GM18868 (cell line): ENCODE measurements around the gene CPXM2.

Source experiments
- ATAC-seq: cut with Tn5 transposase; IDR thresholded peaks from one replicate; pipeline ENCODE4 v1.9.1; 2021; ENCODE audit warnings: mild to moderate bottlenecking, moderate library complexity; ENCODE audit not compliant: unreplicated experiment

CPXM2 gene

GRCh38 chr10:123906296-123906695 lies 14.7 kb upstream of the CPXM2 start:
- ATAC-seq, result no peak

- no peak for ATAC-seq
Observed at GRCh38 chr10:123904834-123905409, 13.3 kb upstream of the CPXM2 start.

DNA sequence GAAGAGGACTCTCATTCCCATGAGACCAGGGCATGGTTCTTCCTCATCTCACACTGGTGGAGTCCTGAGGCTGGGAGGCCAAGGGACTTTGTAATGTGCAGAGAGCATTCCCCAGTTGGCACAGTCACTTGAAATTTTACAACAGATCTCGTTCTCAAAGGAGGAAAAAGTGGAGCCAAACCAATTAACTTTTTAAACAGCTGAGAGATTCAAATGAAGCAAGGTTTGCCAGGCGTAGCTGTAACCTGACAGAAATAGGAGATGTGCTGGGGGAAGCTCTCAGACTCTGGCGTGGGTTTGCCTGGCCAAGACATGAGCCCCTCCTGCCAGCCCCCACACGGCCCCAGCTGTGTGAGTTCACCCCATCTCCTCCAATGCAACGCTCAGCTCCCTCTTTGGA lies 12.0 kb upstream of the CPXM2 start:
- ATAC-seq, result no peak

DNA sequence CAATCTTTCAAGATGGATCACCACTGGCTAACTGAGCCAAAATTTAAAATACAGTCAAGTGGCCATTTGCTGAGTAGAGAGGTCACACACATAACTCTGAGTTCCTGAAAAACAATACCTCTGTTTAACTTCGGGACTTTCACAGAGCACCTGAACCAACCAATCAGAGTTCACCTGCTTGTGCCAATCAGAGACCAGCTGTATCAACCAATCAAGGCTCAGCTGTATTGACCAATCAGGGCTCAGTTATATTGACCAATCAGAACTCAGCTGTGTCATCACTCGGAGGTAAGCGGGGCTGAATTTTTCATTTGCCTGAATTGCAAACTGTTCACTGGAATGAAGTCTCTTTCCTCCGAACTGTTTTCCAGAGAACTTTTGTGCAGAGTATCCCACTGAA lies 10.0 kb upstream of the CPXM2 start:
- no peak for ATAC-seq

- ATAC-seq, result no peak
Observed at GRCh38 chr10:123897146-123897545, 5.5 kb upstream of the CPXM2 start.

DNA sequence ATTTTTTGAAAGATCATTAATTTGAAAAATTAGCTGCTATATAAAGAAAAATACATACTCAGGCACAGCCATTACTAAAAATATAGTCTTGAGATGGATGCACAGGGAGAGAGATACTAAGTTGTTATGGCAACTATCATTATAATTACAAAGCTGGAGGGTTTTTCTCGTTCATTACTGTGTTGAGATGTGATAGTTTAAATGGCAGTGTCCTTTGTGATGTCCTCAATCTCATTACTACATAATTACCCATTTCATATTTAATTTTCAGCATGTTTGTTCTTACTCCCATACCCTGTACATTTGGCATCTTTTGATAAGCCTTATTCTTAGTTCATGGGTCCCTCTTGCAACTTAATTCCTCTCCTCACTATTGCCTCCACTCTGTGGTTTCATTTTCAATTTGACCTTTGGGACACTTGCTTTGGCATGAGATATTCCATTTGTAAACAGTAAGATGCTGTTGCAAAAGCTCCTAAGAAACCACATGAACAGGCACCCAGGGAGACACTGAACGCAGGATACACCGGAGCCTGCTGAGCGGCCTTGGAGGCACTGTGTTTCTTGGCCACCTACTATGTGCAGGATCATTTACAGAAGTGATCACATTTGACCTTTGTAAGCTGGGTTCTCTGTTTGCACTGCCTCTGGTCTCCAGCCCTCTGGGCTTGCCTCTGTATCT lies 4.8 kb upstream of the CPXM2 start:
- ATAC-seq, result no peak

DNA sequence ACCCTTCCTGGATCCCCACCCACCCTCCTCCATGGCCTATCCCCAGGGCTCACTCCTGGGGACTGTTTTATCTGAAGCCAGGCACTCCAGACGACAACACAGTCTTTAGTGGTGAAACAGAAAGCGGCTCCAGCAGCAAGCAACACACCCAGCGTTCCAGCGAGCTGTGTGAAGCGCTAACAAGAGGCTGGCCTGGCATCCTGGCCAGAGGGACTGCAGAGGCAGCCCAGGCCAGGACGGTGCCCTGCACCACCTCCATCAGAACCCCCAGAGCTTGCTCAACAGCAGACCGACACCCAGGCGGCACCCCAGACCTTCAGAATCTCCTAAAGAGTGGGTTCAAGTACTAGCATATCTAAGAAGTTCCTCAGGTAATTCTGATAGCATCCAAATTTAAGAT lies 2.0 kb upstream of the CPXM2 start:
- ATAC-seq, result no peak

- no peak for ATAC-seq
Observed at GRCh38 chr10:123890756-123891143, 857 bp downstream of the CPXM2 start.

DNA sequence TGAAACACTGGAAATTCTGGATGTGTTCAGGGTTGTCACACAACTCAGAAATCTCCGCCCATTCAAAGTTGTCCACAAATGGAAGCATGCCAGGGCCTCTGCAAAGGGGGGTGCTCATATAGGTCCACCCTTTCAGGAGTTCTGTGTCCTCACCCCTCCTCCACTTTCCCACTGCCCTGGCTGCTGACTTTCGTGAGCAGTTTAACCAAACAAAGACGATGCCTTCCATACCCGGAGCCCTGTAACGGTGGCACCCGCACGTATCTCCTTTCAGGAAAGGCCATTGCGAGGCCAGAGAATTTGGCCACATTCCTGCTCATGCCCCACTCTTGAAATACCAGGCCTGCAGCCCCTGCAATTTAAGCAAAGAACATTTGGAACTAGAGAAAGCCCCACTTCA lies 1.4 kb downstream of the CPXM2 start:
- no peak for ATAC-seq

- no peak for ATAC-seq
Observed at GRCh38 chr10:123889821-123890220, 1.8 kb downstream of the CPXM2 start.

GRCh38 chr10:123888751-123889150 lies 2.9 kb downstream of the CPXM2 start:
- no peak for ATAC-seq

- ATAC-seq, result no peak
Observed at GRCh38 chr10:123888256-123888655, 3.4 kb downstream of the CPXM2 start.

- ATAC-seq, result no peak
Observed at GRCh38 chr10:123886292-123886691, 5.3 kb downstream of the CPXM2 start.

DNA sequence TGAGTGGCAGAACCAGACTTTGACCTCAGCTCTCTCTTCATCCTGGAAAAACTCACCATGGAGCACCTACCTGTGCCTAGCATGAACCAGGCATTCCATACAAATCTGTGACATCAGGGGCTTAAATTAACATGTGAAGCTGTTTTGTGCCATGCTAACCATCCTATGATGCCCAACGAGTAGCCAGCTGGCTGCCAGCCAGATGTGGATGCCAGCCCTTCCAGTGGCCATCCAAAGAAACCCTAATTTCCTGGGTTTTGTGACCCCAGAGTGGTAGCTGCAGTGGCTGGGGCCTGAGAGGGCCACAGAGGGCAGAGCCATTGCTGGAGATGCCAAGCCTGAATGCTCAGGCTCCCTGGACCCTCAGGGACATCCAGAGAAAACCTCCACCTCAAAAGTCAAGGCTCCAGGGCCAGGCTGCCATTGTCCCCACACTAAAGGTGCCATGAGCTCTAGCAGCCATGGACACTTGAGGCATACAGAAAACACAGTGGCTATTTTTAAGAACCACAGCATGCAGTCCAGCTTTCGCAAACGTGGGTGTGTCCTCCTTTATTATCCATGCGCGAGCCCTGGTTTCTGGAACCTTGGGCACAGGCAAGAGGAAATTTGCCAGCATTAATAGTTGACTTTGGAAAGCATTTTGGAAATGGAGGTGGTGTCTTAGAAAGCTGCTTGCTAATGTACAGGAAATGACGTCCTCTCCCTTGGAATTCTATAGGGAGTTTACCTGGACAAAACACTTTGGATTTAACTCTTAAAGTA lies 6.0 kb downstream of the CPXM2 start:
- ATAC-seq, result no peak

DNA sequence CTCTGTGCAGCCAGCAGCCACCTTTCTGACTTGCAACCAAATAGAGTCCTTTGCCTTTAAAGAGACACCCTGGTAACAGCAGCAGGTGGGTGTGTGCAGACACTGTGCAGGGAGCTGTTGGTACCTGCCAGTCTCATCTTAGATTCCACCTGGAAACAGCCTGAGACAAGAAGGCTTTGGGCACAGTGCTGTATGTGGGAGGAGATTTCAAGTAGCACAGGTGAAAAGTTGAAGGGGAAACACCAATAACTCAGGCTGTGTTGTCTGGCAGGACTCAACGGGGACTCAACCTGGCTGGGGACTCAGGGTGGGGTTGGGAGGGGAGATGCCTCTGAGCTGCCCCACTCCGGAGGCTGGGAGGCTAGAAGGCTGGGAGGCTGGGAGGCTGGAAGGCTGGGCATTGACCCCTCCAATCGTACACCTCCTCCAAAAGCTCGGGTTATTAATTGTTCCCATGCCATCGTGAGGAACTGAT lies 6.7 kb downstream of the CPXM2 start:
- ATAC-seq, result no peak

DNA sequence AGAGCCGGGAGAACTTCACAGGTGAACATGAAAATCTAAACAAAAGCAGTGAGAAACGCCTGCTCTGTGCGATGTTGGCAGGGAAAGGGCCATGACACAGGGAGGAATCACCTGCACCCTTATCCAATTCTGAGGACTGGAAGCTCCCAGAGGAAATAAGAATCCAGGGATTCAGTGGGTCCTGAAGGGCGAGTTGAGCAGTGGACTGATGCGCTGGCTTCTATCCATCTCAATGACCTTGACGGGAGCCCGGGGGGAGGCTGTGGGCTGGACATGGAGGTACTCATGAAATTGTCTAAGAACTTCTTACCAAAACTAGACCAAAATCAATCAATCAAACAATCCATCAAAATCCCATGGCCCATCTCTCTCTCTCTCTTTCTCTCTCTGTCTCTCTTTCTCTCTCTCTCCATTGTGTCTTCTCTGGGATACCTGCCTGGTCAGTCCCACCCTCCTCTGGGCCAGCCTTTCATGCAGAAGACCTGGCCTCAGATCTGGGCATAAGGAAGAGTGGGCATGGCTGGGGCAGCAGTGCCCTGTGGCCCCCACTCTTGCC lies 7.2 kb downstream of the CPXM2 start:
- ATAC-seq, result no peak

- no peak for ATAC-seq
Observed at GRCh38 chr10:123883673-123884320, 7.8 kb downstream of the CPXM2 start.

DNA sequence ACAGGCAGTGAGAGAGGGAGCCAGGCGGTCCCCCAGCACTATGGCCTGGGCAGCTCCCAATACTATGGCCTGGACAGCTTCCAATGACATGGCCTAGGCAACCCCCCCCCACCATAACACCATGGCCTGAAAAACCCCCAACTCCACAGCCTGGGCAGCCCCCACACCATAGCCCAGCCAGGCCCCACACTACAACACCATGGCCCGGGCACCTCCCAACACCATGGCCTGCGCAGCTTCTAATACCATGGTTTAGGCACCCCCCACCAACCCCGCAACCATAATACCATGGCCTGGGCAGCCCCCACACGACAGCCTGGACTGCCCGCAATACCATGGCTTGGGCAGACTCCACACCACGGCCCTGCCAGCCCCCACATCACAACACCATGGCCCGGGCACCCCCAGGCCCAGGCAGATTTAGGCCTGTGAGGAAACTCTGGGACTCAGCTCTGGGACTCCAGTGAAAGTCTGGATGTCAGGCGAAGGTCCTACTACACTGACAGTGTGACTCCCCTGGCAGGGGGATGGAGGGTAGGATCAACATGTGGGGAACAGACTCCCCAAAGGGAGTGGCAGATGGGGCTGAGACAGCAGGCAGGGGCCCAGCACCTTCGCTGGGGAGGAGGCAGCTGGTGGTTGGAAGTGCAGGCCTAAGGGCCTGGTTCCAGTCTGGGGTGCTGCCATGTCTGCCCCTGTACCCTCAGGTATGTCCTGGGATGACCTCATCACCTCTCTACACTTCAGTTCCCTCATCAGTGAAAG lies 8.7 kb downstream of the CPXM2 start:
- ATAC-seq, result no peak

DNA sequence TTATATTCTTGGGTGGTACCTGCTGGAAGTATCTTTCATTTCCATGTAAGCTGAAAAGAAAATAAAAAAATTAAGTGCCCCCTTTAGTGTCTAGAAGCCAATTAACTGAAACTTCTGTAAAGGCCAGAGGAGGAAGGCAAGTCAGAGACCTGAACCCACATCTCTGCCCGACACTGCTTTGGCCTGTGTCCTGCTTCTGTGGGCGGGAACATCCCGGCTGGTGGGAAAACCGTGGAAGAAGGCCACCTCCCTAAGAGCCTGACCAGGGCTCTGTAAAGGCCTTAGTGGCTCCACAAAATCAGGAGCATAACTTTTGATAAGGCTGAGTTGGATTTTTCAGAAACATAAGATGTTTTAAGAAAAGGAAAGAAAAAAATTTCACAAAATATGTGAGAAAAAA lies 9.4 kb downstream of the CPXM2 start:
- ATAC-seq, result no peak

- ATAC-seq, result no peak
Observed at GRCh38 chr10:123879606-123880257, 11.9 kb downstream of the CPXM2 start.
